H1 (cell line): ENCODE results near the gene FOXI3.

Experiments used
- BCL11A ChIP-seq, 2 experiments: IDR thresholded peaks; one replicate each; pipeline ENCODE4 v1.6.1; 2011; ENCODE audit warnings: low read depth in 2 of 2, low read length in 2 of 2, mild to moderate bottlenecking in 2 of 2
- CHD1 ChIP-seq: IDR thresholded peaks from 2 replicates; pipeline ENCODE4 v1.6.1; 2012; ENCODE audit warnings: low read depth, low read length, improper control_type of control experiment
- HDAC6 ChIP-seq: IDR thresholded peaks from one replicate; pipeline ENCODE4 v1.7.1; 2012; ENCODE audit warnings: low read depth, mild to moderate bottlenecking, inconsistent platforms, low read length, moderate library complexity
- KDM5A ChIP-seq: fragments of 200-600 bp; IDR thresholded peaks from 2 replicates; pipeline ENCODE4 v1.7.1; 2012; ENCODE audit warnings: mild to moderate bottlenecking, low read length, inconsistent platforms, mixed read lengths
- MAX ChIP-seq: IDR thresholded peaks from 2 replicates; pipeline ENCODE4 v1.6.1; 2012; ENCODE audit warnings: inconsistent platforms
- POLR2A ChIP-seq, 2 experiments: IDR thresholded peaks; 1 replicate in 1 of 2; 2 replicates in 1 of 2; pipeline ENCODE4 v1.6.1; 2011; ENCODE audit warnings: low read depth in 2 of 2, low read length in 2 of 2, mild to moderate bottlenecking in 2 of 2; ENCODE audit errors: control extremely low read depth in 1 of 2
- SRF ChIP-seq: IDR thresholded peaks from 2 replicates; pipeline ENCODE4 v1.6.1; 2011; ENCODE audit warnings: mild to moderate bottlenecking, low read depth, low read length, moderate library complexity
- YY1 ChIP-seq: IDR thresholded peaks from 2 replicates; pipeline ENCODE4 v1.6.1; 2011; ENCODE audit warnings: low read depth, mild to moderate bottlenecking, low read length
- ZNF274 ChIP-seq: IDR thresholded peaks from 2 replicates; pipeline ENCODE4 v1.7.0; 2012; ENCODE audit warnings: low read length, borderline replicate concordance; ENCODE audit errors: extremely low read depth
- TF ChIP-seq, protein P1 (sequence below), 3 experiments: IDR thresholded peaks; 1 replicate in 2 of 3; 2 replicates in 1 of 3; pipeline versions ENCODE4 v1.5.1 to v1.6.1; 2011; ENCODE audit warnings: low read length in 3 of 3, mild to moderate bottlenecking in 3 of 3, inconsistent platforms in 2 of 3, low read depth in 1 of 3, moderate library complexity in 1 of 3; ENCODE audit not compliant: insufficient read depth in 1 of 3; ENCODE audit errors: control extremely low read depth in 1 of 3

DNA sequence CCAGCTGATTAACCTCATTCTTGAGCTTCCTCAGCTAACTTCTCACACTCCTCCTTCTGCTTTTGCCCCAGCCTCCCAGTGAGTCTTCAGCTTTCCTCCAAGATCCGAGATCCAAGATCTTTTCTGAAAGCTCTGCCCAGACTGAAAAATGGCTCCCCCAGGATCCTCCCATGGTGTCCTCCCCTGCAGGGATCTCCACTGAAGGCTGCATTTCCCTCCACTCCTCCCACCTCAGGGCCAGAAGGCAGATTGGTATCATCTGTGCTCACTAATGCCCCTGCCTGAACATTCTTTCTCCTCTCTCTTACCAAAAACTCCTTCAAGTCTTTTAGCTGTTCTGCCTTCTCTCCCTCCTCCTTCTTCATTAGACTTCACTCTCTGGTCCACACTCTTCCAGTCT, 6.1 kb upstream of the FOXI3 start:
- no peak for TF ChIP-seq POLR2A (IDR thresholded peaks at IDR 0.05; ENCODE audit: control extremely low read depth in 1 of 2, low read depth in 2 of 2, low read length in 2 of 2)
- no peak for TF ChIP-seq SRF
- TF ChIP-seq YY1 = no peak
- TF ChIP-seq, protein P1, sequence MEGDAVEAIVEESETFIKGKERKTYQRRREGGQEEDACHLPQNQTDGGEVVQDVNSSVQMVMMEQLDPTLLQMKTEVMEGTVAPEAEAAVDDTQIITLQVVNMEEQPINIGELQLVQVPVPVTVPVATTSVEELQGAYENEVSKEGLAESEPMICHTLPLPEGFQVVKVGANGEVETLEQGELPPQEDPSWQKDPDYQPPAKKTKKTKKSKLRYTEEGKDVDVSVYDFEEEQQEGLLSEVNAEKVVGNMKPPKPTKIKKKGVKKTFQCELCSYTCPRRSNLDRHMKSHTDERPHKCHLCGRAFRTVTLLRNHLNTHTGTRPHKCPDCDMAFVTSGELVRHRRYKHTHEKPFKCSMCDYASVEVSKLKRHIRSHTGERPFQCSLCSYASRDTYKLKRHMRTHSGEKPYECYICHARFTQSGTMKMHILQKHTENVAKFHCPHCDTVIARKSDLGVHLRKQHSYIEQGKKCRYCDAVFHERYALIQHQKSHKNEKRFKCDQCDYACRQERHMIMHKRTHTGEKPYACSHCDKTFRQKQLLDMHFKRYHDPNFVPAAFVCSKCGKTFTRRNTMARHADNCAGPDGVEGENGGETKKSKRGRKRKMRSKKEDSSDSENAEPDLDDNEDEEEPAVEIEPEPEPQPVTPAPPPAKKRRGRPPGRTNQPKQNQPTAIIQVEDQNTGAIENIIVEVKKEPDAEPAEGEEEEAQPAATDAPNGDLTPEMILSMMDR (IDR thresholded peaks at IDR 0.05; ENCODE audit: control extremely low read depth in 1 of 3, insufficient read depth in 1 of 3, low read depth in 1 of 3, low read length in 3 of 3) = no peak
- no peak for TF ChIP-seq ZNF274
- TF ChIP-seq CHD1 = no peak
- no peak for TF ChIP-seq MAX
- TF ChIP-seq KDM5A = no peak
- TF ChIP-seq BCL11A (IDR thresholded peaks at IDR 0.05; ENCODE audit: low read depth in 2 of 2, low read length in 2 of 2) = no peak
- no peak for TF ChIP-seq HDAC6
